Fibroblast of skin of right quadriceps (primary cell): ENCODE results near the gene CYP27C1.

ENCODE experiments used
- DNase-seq: peaks from one replicate; pipeline ENCODE4 v3.0.0-alpha.2; 2013

Gene CYP27C1

GRCh38 chr2:127191331-127192219 lies 28.5 kb downstream of the CYP27C1 start:
- DNase-seq, result no peak

GRCh38 chr2:127188797-127189196 lies 31.3 kb downstream of the CYP27C1 start:
- DNase-seq, result no peak

GRCh38 chr2:127187831-127188230 lies 32.3 kb downstream of the CYP27C1 start:
- DNase-seq, result no peak

DNA sequence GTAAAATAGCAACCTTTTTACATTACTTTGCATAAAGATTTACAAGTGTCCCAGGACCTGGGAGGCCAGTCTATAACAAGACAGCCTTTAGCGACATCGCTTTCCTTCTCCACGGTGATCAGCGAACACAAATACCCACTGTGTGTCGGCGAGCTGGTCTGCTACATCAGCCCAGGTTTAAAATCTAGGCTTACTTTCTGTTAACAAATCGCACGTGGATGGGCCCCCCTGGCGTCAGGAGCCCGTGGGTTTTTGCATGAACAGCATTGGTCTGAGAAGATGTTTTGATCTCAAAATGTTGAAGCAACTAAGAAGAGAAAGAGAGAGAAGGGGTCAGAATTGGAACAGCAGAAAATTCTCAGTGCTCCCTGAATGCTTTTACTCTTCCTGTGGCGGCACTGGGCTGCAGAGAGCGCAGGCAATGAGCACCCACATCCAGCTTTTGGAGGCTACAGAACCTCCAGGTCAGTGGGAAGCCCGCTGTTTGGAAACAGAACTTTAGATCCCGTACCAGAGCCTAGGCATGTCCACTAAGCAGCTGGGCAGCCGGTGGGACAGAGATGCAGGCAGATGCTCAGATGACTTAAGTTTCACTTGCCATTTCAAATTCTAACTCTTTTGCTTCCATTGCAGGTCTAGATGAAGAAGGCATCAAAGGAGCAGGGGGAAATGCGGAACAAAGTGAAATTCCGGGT lies 32.9 kb downstream of the CYP27C1 start:
- no peak for DNase-seq

DNA sequence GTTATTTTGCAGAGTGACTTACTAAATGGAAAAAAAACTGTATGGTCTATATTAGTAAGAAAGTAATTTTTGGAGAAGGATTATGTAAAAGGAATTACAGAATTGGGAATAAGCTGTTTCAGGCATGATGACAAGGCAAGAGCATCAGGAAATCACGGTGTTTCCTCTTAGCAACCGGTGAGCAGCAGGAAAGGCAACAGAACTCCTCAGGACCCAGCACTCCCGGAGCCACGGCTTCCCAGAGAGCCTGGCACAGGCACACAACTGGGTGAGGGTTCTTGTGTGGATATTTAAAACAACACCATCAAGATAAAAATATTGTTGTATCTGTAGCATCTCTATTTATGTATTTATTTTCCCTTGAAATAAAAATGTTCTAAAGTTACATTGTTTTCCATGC lies 34.4 kb downstream of the CYP27C1 start:
- DNase-seq, result no peak

DNA sequence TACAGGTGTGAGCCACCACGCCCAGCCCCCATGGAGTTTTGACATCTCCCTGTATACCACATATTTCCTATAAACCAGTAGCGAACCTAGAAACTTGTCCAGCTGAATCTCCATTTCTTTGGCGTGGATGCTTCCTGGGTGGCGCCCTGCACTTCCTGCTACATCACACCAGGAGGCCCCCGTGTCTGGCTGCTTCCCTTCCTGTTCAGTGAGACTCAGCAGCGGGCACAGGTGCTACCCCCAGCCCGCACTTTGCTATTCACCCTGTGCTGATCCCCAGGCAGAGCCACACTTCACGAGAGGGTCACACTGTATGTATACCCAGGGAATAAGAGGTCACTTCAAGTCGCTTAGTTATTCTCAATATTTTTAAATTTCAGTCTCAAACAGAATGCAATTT lies 35.0 kb downstream of the CYP27C1 start:
- no peak for DNase-seq

DNA sequence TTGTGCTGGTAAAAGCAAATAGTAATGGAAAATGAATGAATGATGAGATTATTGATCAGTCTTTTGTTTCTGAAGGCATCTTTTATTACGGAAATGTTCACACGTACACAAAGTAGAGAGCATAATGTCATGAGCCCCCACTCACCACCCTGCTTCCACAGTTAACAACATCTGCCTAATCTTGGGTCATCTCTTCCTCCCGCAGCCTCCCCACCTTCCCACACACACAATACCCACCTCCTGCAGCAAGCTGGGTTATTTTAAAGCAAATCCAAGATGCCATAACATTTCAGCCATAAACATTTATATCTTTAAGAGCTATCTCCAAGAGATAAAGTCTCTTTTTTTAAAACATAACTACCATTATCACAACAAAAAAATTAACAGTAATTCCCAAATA lies 36.3 kb downstream of the CYP27C1 start:
- DNase-seq, result no peak

DNA sequence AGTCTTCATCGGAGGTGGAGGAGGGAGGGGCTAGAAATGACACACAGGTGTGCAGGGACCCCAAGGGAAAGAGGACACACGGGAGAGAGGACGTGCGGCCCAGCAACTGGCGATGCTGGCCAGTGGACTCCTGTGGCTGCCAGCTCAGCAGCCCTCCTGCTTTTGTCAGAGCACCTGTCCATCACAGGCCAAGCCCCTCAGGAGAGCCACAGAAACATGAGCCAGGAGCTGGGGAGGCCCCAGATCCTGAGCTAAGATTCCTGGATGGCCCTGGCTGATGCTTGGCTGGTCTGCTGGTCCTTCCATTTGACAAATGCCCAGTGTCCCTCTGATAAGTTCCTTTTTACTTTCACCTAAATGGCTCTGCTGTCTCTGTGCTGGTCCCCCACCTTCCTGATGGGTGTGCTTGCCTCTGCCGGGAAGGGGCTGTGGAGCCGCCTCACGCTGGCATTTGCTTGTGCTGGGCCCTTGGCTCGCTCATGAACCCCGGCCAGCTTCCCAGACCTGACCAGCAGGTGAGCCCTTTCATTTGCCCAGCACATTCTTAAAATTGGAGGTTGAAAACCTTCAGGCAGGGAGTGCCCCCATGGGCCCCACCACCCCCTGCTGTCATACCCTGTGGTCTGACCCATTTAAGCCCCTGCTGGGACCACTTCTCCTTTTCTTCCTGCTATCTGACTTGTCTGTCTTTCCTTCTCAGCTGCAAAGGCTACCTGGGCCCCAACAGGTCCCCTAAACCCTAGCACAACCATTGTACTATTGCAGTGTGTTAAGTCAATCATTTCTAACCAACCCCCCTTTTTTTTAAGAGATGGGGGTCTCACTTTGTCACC lies 37.3 kb downstream of the CYP27C1 start:
- DNase-seq, result no peak

- DNase-seq, result no peak
These were observed 38.2 kb downstream of the CYP27C1 start for GRCh38 chr2:127181851-127182250.

- peak; percentile 70 for DNase-seq
These were observed 40.3 kb downstream of the CYP27C1 start for GRCh38 chr2:127179766-127180165.

DNA sequence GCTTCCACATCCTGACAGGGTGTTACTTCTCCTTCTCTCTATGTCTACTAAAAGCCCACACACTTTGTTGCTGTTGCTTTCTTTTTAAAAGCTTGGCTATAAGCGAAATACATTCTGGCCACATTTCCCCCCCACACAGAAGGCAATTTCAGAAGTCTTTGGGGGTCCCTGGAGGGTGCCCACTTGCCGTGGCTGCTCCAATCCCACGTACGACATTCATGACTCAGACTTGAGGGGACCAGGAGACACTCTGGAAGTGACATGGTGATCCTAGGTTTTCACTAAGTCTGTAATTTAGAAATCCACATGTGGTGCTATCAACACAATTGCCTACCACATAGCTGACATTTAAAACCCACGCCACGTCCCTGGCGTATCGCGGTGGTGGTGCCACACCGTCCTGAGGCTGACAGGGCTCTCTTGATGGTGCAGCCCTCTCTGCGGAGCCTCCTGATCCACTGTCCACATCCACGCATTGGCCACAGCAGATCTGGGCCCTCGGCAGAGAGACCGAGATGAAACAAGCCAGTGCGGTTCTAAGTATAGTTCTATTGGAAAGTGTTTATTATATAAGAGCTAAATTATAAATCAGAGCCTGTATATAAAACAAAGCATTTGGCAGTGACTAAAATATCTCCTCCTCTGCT lies 42.4 kb downstream of the CYP27C1 start:
- no peak for DNase-seq

GRCh38 chr2:127176371-127177311 lies 43.5 kb downstream of the CYP27C1 start:
- DNase-seq, result peak; percentile 47

GRCh38 chr2:127175751-127176354 lies 44.2 kb downstream of the CYP27C1 start:
- peak; percentile 69 for DNase-seq

GRCh38 chr2:127175041-127175721 lies 44.9 kb downstream of the CYP27C1 start:
- DNase-seq, result peak; percentile 42

- no peak for DNase-seq
These were observed 45.5 kb downstream of the CYP27C1 start for GRCh38 chr2:127174640-127175039.

DNA sequence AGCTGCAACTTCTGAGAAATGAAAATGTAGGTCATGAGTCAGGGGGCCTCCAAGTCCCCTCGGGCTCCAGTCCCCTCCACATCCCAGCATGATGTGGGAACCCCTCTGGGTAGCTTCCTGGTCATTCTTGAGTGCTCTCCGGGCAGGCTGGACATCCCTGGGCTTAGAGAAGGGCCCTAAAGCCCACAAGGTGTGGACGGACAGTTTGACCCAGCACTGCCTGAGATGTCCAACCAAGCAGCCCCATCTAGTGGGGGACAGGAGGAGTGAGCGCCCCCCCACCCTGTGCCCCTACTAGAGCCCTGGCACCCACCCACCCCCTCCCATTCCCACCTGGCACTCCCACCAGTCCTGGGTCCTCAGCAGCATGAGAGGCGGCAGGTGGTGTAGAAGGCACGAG lies 46.0 kb downstream of the CYP27C1 start:
- peak; percentile 39 for DNase-seq

DNA sequence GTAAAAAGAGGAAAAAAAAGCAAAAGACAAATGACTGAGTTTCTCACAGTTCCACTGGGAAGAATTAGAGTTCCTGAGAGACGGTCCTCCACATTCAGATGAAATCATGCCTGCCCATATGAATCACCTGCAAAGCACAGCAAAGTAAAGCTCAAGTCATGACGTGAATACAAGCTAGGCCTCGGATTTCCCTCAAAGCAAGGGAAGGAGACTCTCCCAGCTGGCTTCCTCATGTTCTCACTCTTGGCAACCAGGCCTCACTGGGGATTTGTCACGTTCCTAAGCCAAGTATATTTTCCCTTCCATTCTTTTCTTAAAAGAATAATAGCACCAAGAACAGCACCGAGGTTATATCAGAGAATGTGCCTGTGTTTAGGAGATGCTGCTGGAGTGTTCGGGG lies 47.0 kb downstream of the CYP27C1 start:
- peak; percentile 95 for DNase-seq

- DNase-seq, result no peak
These were observed 47.8 kb downstream of the CYP27C1 start for GRCh38 chr2:127172306-127172705.

DNA sequence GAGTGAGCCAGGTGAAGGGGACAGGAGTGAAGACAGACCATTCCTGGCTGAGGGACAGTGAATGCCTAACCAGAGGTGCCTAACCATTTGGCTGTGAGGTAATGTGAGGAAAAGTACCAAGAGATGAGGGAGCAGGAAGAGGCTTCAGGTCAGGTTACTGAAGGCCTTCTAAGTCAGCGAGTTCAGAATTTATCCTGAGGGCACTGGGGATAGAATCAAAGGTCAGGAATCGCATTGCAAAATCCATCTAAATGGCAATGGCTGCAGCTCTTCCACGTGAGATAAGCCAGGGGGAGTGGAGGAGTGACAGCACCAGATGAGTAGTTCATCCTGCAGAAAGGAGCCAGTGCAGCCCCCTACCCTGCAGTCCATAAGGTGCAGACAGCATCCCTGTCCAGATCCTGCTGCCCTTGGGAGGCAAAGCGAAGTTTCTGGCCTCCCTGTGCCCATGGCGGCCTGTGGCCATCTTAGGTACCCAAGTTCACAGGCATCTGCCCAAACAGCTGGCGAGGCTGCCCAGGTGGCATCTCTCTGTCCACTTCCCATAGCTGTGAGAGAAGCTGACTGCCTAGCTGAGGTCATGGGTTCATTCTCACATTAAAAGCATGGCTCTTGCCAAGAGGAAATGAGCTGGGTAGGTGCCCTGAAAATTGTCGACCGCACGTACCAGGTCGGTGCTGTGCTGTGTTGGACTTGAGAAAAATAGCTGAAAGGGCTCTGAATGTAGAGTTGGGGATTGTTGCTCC lies 49.5 kb downstream of the CYP27C1 start:
- no peak for DNase-seq

DNA sequence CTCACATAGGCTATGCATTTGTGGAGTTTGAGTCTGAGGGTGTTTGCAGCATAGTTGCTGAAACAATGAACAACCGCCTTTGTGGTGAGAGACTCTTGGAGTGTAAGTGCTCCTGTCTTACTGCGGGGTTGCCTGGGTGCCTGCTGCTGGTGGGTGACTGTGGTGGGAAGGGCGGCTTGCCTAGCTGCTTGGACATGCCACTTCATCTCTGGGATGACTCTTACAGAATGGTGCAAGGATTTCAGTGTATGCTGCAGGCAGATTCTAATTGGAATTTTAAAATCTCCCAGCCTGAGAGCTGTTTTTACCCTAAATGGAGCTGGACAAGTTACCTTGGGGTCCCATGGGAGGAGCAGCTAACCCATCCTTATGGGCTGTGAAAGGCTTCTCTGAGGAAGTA lies 50.1 kb downstream of the CYP27C1 start:
- DNase-seq, result no peak
